ENCODE results near the gene ADCY5.

ADCY5 gene

GRCh38 chr3:123299581-123299980 is 149.3 kb downstream of the ADCY5 start:
- H3K27ac ChIP-seq = no peak overlapping the region
- TF ChIP-seq ZFX (IDR thresholded peaks at IDR 0.05) (no peak), CTCF (conservative IDR thresholded peaks at IDR 0.05) (no peak)

GRCh38 chr3:123298903-123299302 is 150.0 kb downstream of the ADCY5 start:
- TF ChIP-seq CTCF (conservative IDR thresholded peaks at IDR 0.05) = no peak
- TF ChIP-seq ZFX (IDR thresholded peaks at IDR 0.05) = no peak
- H3K27ac ChIP-seq = no peak overlapping the region

DNA sequence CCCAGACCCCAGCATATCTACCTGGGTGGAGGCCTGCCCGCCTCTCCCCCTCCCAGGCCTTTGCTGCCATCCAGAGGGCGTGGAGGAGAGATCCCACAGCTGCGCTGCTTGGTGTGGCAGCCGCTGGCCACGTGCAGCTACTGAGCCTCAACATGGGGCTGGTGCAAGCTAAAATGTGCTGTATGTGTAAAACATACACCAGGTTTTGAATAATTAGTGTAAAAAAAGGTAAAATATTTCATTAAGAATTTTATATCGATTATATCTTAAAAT is 151.3 kb downstream of the ADCY5 start:
- TF ChIP-seq ZFX (IDR thresholded peaks at IDR 0.05) (no peak), CTCF (conservative IDR thresholded peaks at IDR 0.05) (no peak; the same call in 1 of the 2 replicates)
- no peak overlapping the region for H3K27ac ChIP-seq

DNA sequence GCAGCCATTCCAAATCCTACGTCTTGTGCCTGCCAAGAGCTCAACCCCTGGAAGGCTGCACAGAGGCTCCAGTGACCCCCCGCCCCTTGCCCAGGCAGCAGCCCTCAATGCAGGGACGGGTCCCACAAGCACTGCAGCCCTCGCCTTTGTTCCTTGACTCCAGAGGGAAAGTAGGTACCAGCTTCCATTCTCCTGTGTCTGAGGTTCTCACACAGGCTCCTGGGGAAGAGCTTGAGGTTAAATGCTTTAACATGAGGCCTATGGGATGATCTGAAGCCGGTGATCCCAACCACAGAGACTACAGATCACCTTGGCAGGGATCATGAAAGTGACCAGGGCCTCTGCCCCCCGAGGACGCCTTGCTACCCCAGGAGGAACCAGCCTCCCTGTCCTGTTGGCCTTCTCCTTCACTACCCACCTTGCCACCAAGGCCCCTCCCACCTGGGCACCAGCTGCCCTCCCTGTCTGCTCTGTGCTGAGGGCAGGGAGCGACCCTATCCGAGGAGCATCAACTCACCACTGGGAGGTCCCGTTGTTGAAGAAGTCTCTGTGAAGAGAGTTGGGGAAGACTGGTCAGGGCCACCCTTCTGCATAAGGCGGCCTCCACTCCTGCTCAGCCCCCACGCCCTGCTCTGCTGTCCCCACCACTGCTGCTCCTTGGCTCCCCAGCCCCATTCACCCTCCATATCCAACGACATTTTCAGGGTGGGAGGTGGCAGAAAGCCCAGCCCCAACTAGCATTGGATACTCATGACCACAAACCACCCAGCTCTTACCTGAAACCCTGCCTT is 151.9 kb downstream of the ADCY5 start:
- TF ChIP-seq CTCF (conservative IDR thresholded peaks at IDR 0.05) = no peak
- no peak for TF ChIP-seq ZFX (IDR thresholded peaks at IDR 0.05)
- H3K27ac ChIP-seq = no peak overlapping the region

GRCh38 chr3:123296261-123296660 is 152.6 kb downstream of the ADCY5 start:
- H3K27ac ChIP-seq = no peak overlapping the region
- TF ChIP-seq ZFX (IDR thresholded peaks at IDR 0.05) = no peak
- TF ChIP-seq CTCF (conservative IDR thresholded peaks at IDR 0.05) = no peak

DNA sequence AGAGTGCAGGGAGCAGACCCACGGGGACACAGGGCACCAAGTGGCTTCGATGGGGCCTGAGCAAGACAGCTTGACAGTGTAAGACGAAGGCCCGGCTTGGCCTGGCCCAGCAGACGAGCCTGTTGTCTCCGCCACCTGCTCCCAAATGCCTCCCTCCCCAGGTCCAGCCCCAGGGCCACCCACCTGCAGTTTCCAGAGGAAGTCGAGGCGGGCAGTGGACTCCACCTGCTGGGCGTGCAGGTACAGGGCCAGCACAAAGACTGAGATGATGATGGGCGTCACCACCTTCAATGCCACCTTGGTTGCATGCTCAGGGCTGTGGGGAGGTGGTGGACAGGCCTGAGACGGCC is 153.0 kb downstream of the ADCY5 start:
- TF ChIP-seq CTCF (conservative IDR thresholded peaks at IDR 0.05) (no peak; the same call in 1 of the 2 replicates), ZFX (IDR thresholded peaks at IDR 0.05) (no peak)
- no peak overlapping the region for H3K27ac ChIP-seq

GRCh38 chr3:123295171-123295900 is 153.6 kb downstream of the ADCY5 start:
- no peak overlapping the region for H3K27ac ChIP-seq
- TF ChIP-seq CTCF (conservative IDR thresholded peaks at IDR 0.05) = no peak
- no peak for TF ChIP-seq ZFX (IDR thresholded peaks at IDR 0.05)
